ENCODE measurements around the gene LTB4R.

Gene LTB4R

DNA sequence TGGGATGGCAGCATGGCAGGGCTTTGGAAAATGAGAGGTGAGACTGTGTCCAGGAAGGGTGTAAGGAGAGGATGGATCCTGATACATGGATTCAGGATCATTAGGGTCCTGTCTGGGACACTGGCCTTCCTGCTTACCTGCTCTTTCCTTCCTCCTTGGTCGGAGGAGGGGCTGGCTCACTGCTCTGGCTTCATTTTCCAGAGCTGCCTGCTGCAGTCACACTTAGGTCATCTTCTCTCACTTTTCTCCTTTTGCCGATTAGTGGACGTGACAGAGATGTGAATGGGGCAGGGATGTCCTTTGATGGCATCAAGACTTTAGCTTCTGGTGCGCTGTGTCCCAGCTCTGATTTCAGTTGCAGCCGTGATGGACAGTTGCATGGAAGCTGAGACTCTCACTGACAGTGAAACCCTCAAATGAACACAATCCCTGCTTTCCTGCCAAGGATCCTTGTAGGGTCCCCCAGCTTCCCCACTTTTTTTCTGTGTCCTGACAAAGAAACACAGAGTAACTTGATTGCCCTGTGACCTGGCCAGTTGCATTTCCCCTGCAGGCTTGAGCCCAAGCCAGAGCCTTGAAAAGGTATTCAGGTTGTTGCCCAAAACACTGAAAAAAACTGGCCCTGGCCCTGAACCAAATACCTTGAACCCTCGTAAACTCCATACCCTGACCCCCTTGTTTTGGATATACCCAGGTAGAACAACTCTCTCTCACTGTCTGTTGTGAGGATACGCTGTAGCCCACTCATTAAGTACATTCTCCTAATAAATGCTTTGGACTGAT, 2.8 kb upstream of the LTB4R start:
- TF ChIP-seq, protein P1, sequence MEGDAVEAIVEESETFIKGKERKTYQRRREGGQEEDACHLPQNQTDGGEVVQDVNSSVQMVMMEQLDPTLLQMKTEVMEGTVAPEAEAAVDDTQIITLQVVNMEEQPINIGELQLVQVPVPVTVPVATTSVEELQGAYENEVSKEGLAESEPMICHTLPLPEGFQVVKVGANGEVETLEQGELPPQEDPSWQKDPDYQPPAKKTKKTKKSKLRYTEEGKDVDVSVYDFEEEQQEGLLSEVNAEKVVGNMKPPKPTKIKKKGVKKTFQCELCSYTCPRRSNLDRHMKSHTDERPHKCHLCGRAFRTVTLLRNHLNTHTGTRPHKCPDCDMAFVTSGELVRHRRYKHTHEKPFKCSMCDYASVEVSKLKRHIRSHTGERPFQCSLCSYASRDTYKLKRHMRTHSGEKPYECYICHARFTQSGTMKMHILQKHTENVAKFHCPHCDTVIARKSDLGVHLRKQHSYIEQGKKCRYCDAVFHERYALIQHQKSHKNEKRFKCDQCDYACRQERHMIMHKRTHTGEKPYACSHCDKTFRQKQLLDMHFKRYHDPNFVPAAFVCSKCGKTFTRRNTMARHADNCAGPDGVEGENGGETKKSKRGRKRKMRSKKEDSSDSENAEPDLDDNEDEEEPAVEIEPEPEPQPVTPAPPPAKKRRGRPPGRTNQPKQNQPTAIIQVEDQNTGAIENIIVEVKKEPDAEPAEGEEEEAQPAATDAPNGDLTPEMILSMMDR (IDR thresholded peaks at IDR 0.05; ENCODE audit: extremely low read depth, insufficient read depth, missing control alignments): no peak
- in situ Hi-C loops (cut with MboI; ENCODE audit: low pct_unique_long_range_greater_than_20kb, low sequenced_read_pairs, unreplicated experiment): no loop called here
- no peak for DNase-seq (ENCODE audit: low spot score)

GRCh38 chr14:24309538-24310264, 1.6 kb upstream of the LTB4R start, which contains the start of gene LTB4R2:
Gene LTB4R2 (plus strand): TSS chr14:24310140. CDS start chr14:24310665, 525 bp downstream.
- TF ChIP-seq, protein P1 (IDR thresholded peaks at IDR 0.05; ENCODE audit: extremely low read depth, insufficient read depth, missing control alignments): no peak
- in situ Hi-C loops (cut with MboI; ENCODE audit: low pct_unique_long_range_greater_than_20kb, low sequenced_read_pairs, unreplicated experiment): no loop called here
- no peak for DNase-seq (ENCODE audit: low spot score)

- in situ Hi-C loops (cut with MboI; ENCODE audit: low pct_unique_long_range_greater_than_20kb, low sequenced_read_pairs, unreplicated experiment): no loop called here
- DNase-seq (ENCODE audit: low spot score): no peak
- TF ChIP-seq, protein P1 (IDR thresholded peaks at IDR 0.05; ENCODE audit: extremely low read depth, insufficient read depth, missing control alignments): no peak
Measured at GRCh38 chr14:24310265-24310645, 1.0 kb upstream of the LTB4R start.

DNA sequence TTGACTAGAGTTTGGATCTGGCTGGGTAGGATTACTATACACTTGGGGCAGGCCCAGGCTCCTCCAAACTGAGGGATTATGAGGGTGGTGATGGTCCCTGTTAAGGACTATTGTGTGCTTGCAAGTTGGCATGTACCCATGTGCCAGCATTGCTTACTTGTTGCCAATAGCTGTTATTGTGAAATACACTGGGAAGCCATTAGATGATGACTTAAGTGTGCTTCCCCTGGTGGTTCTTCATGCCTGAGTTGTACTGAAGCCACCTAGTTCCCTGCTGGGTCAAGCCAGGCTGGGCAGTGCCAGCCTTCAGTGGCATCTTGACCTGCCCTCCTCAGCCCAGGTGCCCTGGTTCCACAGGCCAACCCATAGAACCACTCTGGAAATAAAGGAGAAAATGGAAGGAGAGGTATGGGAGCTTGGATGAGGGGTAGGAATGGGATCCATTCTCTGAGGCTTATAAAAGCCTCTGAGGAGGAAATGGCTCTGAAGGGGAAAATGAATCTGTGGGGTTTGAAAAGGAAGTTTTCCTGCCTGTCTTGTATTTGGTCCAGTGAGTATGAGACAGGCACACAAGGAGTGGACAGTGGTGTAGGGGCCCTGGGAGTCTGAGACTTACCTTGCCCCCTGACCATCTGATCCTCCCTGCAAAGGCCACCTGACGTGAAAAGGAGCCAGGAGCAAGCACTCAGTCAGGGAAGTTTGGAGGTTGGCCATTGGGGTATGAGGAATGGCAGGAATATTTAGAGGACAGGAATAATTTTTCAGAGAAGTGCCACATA, 724 bp downstream of the LTB4R start:
- TF ChIP-seq, protein P1 (IDR thresholded peaks at IDR 0.05; ENCODE audit: extremely low read depth, insufficient read depth, missing control alignments): no peak
- no peak for DNase-seq (ENCODE audit: low spot score)
- in situ Hi-C loops (cut with MboI; ENCODE audit: low pct_unique_long_range_greater_than_20kb, low sequenced_read_pairs, unreplicated experiment): no loop called here

DNA sequence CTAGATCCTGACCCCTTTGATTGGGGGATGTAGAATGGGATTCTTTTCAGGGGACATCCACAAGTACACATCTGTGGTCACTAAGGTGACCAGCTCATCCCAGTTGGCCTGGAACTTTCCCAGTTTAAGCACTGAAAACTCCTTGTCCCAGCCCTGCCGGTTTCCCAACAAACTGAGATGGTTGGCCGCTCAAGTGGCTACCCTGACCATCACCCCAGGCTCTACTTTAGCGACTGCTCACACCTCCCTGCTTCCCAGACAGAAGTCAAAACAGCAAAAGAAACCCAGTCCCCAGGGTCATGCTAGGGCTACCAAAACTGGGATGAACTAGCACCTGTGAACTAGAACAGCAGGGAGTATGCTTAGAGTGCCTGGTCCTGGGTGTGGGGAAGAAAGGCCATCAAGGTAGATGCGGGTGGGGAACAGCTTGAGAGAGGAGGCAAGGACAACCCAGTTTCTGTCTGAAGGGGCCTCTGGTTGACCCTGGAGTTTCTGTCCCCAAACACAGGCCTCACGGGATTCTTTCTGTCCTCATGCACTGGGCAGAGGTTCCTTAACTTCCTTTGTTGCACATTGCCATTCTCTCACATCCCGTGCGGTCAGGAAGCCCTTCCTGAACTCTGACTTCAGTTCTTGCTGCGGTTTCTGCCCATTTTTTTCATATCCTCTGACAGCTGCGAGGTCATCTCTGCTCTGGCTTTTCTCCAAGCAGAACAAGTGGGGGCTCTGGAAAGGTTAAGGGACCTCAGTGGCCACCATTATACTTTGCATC, 1.6 kb downstream of the LTB4R start:
- no peak for DNase-seq (ENCODE audit: low spot score)
- in situ Hi-C loops (cut with MboI; ENCODE audit: low pct_unique_long_range_greater_than_20kb, low sequenced_read_pairs, unreplicated experiment): no loop called here
- TF ChIP-seq, protein P1 (IDR thresholded peaks at IDR 0.05; ENCODE audit: extremely low read depth, insufficient read depth, missing control alignments): no peak

DNA sequence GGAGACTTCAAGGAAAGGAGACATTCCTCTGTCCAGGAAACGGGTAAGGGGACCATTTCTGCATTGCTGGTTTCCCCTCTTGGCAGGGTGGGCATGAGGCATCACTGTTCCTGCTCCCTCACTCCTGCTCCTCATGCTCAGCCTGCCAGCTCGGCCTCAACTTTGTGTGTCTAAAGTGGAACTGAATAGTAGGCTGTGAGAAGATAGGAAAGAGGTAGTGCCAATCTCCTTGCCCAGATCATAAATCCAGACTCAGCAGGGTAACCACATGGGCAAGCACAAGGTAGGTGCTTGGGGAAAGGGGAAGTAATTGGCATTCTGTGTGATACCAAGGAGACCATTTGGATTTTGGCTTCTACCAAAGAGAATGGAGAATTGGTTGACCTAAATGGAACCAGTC, 2.6 kb downstream of the LTB4R start:
- DNase-seq (ENCODE audit: low spot score): no peak
- in situ Hi-C loops (cut with MboI; ENCODE audit: low pct_unique_long_range_greater_than_20kb, low sequenced_read_pairs, unreplicated experiment): no loop called here
- TF ChIP-seq, protein P1 (IDR thresholded peaks at IDR 0.05; ENCODE audit: extremely low read depth, insufficient read depth, missing control alignments): no peak
